ENCODE results near the gene BBS4.

DNA sequence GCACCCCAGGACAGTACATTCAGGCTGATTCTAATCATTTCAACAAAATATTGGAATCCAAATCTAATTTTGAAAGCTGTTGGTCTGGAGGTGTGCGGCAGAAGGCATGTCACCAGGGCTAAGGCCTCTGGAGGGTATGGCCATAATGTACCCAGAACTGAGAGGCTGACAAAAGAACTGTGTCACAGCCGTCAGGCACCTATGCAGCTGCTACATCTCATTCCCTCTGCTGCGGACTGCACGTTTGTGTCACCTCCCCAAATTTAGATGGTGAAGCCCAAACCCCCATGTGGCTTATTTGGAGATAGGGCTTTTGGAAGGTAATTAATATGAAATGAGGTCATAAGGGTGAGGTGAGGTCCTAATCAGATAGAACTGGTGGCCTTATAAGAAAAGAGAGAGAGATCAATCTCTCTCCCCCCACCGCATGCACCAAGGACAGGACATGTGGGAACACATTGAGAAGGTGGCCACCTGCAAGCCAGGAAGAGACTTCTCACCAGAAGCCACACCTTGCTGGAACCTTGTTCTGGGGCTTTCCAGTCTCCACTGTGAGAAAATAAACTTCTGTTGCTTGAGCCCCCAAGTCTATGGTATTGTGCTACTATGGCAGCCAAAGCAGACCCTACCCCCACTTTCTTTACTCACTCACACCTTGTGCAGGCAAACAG is 74.7 kb downstream of the BBS4 start:
- TF ChIP-seq, protein P1, sequence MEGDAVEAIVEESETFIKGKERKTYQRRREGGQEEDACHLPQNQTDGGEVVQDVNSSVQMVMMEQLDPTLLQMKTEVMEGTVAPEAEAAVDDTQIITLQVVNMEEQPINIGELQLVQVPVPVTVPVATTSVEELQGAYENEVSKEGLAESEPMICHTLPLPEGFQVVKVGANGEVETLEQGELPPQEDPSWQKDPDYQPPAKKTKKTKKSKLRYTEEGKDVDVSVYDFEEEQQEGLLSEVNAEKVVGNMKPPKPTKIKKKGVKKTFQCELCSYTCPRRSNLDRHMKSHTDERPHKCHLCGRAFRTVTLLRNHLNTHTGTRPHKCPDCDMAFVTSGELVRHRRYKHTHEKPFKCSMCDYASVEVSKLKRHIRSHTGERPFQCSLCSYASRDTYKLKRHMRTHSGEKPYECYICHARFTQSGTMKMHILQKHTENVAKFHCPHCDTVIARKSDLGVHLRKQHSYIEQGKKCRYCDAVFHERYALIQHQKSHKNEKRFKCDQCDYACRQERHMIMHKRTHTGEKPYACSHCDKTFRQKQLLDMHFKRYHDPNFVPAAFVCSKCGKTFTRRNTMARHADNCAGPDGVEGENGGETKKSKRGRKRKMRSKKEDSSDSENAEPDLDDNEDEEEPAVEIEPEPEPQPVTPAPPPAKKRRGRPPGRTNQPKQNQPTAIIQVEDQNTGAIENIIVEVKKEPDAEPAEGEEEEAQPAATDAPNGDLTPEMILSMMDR (IDR thresholded peaks at IDR 0.05), result no peak
- TF ChIP-seq SIN3A (IDR thresholded peaks at IDR 0.05; ENCODE audit: borderline replicate concordance, insufficient read depth, low read depth, low read length) (no peak), POLR2AphosphoS5 (IDR thresholded peaks at IDR 0.05; ENCODE audit: low read depth, low read length) (no peak), TCF7L2 (IDR thresholded peaks at IDR 0.05; ENCODE audit: low read depth, low read length) (no peak)
- TF ChIP-seq, protein P2, sequence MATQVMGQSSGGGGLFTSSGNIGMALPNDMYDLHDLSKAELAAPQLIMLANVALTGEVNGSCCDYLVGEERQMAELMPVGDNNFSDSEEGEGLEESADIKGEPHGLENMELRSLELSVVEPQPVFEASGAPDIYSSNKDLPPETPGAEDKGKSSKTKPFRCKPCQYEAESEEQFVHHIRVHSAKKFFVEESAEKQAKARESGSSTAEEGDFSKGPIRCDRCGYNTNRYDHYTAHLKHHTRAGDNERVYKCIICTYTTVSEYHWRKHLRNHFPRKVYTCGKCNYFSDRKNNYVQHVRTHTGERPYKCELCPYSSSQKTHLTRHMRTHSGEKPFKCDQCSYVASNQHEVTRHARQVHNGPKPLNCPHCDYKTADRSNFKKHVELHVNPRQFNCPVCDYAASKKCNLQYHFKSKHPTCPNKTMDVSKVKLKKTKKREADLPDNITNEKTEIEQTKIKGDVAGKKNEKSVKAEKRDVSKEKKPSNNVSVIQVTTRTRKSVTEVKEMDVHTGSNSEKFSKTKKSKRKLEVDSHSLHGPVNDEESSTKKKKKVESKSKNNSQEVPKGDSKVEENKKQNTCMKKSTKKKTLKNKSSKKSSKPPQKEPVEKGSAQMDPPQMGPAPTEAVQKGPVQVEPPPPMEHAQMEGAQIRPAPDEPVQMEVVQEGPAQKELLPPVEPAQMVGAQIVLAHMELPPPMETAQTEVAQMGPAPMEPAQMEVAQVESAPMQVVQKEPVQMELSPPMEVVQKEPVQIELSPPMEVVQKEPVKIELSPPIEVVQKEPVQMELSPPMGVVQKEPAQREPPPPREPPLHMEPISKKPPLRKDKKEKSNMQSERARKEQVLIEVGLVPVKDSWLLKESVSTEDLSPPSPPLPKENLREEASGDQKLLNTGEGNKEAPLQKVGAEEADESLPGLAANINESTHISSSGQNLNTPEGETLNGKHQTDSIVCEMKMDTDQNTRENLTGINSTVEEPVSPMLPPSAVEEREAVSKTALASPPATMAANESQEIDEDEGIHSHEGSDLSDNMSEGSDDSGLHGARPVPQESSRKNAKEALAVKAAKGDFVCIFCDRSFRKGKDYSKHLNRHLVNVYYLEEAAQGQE (IDR thresholded peaks at IDR 0.05; ENCODE audit: insufficient read depth in 1 of 2, low read depth in 2 of 2, low read length in 1 of 2), result no peak

Data from Panc1 (cell line).